ENCODE measurements around the gene ADCK2.
"Not testable (repeated sequence)": the region's sequence is repeated elsewhere in the genome, so short reads cannot be mapped to it uniquely, and the experiment has no call there.

Gene ADCK2

DNA sequence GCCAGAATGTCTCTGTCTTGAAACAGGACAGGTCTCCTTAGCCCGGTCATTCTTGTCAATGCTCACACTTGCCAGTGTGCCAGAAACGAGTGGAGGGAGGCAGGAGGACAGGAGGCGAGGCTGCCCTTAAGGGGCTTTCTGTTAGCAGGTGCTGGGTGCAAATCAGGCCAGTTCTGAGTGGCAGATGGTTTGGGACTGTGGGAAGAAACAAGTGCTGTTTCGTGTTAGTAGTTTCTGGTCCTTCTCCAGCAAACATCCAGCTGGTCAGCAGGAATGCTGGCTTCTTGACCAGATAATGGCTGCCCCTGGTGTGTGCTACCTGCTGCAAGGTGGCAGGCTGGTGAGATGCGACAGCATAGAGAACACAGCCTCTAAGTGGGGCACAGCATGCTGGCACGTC, 15.6 kb downstream of the ADCK2 start:
- Histone ChIP-seq H3K79me2 (ENCODE audit: insufficient read depth, low read length) (no peaks in the 10 kb centered on the region), H3K9ac (ENCODE audit: low read length) (no peak overlapping the region), H3K9me2 (replicated peaks; ENCODE audit: insufficient read depth, low read length) (no peaks in the 10 kb centered on the region), H3K9me3 (ENCODE audit: insufficient read depth, low read length) (no peaks in the 10 kb centered on the region), H3K4me3 (ENCODE audit: insufficient read depth, low read length, poor library complexity, severe bottlenecking) (no peak overlapping the region), H3F3A (ENCODE audit: insufficient read depth) (no peaks in the 10 kb centered on the region), H3K27ac (ENCODE audit: low read depth, low read length) (no peak overlapping the region), H2AFZ (ENCODE audit: low read depth, low read length, severe bottlenecking) (no peak overlapping the region), H3K36me3 (ENCODE audit: low read length) (no peaks in the 10 kb centered on the region; the same call in 1 of the 2 replicates), H4K20me1 (ENCODE audit: low read depth, low read length) (no peaks in the 10 kb centered on the region), H3K27me3 (ENCODE audit: low read length) (no peaks in the 10 kb centered on the region), H3K4me2 (ENCODE audit: low read depth, low read length, poor library complexity, severe bottlenecking) (no peak overlapping the region)
- TF ChIP-seq, protein P1, sequence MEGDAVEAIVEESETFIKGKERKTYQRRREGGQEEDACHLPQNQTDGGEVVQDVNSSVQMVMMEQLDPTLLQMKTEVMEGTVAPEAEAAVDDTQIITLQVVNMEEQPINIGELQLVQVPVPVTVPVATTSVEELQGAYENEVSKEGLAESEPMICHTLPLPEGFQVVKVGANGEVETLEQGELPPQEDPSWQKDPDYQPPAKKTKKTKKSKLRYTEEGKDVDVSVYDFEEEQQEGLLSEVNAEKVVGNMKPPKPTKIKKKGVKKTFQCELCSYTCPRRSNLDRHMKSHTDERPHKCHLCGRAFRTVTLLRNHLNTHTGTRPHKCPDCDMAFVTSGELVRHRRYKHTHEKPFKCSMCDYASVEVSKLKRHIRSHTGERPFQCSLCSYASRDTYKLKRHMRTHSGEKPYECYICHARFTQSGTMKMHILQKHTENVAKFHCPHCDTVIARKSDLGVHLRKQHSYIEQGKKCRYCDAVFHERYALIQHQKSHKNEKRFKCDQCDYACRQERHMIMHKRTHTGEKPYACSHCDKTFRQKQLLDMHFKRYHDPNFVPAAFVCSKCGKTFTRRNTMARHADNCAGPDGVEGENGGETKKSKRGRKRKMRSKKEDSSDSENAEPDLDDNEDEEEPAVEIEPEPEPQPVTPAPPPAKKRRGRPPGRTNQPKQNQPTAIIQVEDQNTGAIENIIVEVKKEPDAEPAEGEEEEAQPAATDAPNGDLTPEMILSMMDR (IDR thresholded peaks at IDR 0.05; ENCODE audit: insufficient read depth, low read length, poor library complexity, severe bottlenecking) = no peak
- TF ChIP-seq EZH2phosphoT487 (conservative IDR thresholded peaks at IDR 0.05; ENCODE audit: low read length) = no peak

DNA sequence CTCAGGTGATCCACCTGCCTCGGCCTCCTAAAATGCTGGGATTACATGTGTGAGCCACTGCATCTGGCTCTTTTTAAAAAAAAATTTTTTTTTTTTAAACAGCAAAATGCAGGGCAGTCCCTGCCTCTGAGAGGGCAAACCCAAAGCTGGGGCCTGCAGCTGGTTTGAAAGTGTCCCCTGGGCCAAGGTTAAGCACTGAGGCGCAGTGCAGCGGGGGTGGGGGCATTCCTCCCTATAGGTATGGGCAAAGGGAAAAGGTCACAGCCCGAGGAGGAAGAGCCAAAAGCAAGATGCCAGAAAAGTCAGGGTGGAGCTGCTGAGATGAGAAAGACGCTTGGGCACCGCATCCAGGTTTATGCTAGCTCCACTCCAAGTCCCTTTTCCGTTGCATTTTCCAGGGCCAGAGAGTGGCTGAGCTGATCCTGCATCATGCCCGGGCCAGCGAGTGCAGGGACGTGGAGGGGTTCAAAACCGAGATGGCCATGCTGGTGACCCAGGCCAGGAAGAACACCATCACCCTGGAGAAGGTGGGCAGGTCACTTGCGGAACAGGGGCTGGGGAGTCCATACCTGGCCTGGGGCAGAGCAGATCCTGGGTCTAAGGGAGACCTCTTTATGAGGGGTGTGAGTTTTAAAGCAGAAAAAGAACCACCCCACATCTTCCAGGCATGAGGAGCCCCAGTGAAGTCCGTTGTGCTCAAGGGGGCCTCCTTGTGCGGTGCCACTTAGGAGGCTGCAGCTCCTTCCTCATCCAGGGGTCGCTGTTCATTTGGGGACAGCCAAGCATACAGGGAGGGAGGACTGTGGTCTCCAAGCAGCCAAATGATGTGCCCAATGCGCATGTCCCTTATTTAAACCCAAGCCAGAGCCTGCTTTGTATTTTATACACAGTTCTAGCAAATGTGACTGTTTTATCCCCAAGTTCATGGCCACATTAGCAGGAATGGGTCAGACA, 16.7 kb downstream of the ADCK2 start:
- Histone ChIP-seq H3K79me2 (ENCODE audit: insufficient read depth, low read length) (no peaks in the 10 kb centered on the region), H3K4me3 (ENCODE audit: insufficient read depth, low read length, poor library complexity, severe bottlenecking) (no peak overlapping the region), H3K27me3 (ENCODE audit: low read length) (no peaks in the 10 kb centered on the region), H3K9me3 (ENCODE audit: insufficient read depth, low read length) (no peaks in the 10 kb centered on the region), H3K27ac (ENCODE audit: low read depth, low read length) (no peak overlapping the region), H2AFZ (ENCODE audit: low read depth, low read length, severe bottlenecking) (no peak overlapping the region), H4K20me1 (ENCODE audit: low read depth, low read length) (no peaks in the 10 kb centered on the region), H3F3A (ENCODE audit: insufficient read depth) (no peaks in the 10 kb centered on the region), H3K9me2 (replicated peaks; ENCODE audit: insufficient read depth, low read length) (no peaks in the 10 kb centered on the region), H3K36me3 (ENCODE audit: low read length) (no peaks in the 10 kb centered on the region; the same call in 1 of the 2 replicates), H3K9ac (ENCODE audit: low read length) (no peak overlapping the region), H3K4me2 (ENCODE audit: low read depth, low read length, poor library complexity, severe bottlenecking) (no peak overlapping the region)
- TF ChIP-seq, protein P1 (IDR thresholded peaks at IDR 0.05; ENCODE audit: insufficient read depth, low read length, poor library complexity, severe bottlenecking) = no peak
- TF ChIP-seq EZH2phosphoT487 (conservative IDR thresholded peaks at IDR 0.05; ENCODE audit: low read length) = no peak

DNA sequence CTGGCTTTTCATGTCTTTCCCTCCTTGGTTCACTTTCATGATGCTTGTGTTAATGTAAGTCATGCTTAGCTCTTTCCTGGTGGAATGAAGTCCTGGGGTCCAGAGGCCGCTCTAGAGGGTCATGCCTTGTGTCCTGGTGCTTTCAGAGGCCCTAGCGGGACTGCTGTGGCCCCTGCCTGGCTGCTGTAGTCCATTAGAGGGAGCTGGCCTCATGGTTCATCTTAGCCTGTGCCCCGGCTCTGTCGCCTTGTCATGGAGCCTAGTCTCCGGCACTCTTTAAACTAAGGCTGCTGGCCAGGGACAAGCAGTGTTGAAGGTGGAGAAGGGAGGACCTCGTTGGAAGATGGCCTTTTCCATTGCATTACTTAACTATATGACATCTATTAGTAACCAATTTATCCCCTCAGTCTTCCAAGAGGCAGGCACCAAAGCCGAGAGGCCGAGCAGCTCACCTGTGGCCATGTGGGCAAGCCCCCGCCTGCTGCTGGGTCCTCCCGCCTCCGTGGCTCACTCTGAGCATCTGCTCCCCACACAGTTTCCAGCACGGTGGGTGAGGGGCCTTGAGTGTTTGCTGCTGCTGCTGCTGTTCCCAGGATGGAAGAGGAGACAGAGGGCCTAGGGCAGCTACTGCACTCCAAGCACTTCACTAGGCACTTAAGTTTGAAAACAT, 18.8 kb downstream of the ADCK2 start:
- H3F3A ChIP-seq (ENCODE audit: insufficient read depth) = no peaks in the 10 kb centered on the region
- no peaks in the 10 kb centered on the region; the same call in 1 of the 2 replicates for H3K36me3 ChIP-seq (ENCODE audit: low read length)
- TF ChIP-seq, protein P1 (IDR thresholded peaks at IDR 0.05; ENCODE audit: insufficient read depth, low read length, poor library complexity, severe bottlenecking) = no peak
- no peak for TF ChIP-seq EZH2phosphoT487 (conservative IDR thresholded peaks at IDR 0.05; ENCODE audit: low read length)
- H3K4me2 ChIP-seq (ENCODE audit: low read depth, low read length, poor library complexity, severe bottlenecking) = no peak overlapping the region
- no peaks in the 10 kb centered on the region for H3K9me3 ChIP-seq (ENCODE audit: insufficient read depth, low read length)
- H3K27ac ChIP-seq (ENCODE audit: low read depth, low read length) = no peak overlapping the region
- H3K9ac ChIP-seq (ENCODE audit: low read length) = no peak overlapping the region
- no peaks in the 10 kb centered on the region for H4K20me1 ChIP-seq (ENCODE audit: low read depth, low read length)
- no peak overlapping the region for H2AFZ ChIP-seq (ENCODE audit: low read depth, low read length, severe bottlenecking)
- no peaks in the 10 kb centered on the region for H3K79me2 ChIP-seq (ENCODE audit: insufficient read depth, low read length)
- no peak overlapping the region for H3K4me3 ChIP-seq (ENCODE audit: insufficient read depth, low read length, poor library complexity, severe bottlenecking)
- no peaks in the 10 kb centered on the region for H3K27me3 ChIP-seq (ENCODE audit: low read length)
- no peaks in the 10 kb centered on the region for H3K9me2 ChIP-seq (replicated peaks; ENCODE audit: insufficient read depth, low read length)

DNA sequence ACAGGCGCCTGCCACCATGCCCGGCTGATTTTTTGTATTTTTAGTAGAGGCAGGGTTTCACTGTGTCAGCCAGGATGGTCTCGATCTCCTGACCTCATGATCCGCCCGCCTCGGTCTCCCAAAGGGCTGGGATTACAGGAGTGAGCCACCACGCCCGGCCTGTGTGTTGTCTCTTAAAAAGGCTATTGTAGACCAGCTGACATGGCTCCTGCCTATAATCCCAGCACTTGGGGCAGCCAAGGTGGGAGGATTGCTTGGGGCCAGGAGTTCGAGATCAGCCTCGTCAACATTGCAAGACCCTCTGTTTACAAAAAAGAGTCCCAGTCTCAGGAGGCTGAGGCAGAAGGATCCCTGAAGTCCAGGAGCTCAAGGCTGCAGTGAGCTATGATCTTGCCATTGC, 21.1 kb downstream of the ADCK2 start:
- H3K27me3 ChIP-seq (ENCODE audit: low read length); H3K9me3 ChIP-seq (ENCODE audit: insufficient read depth, low read length); H3K4me2 ChIP-seq (ENCODE audit: low read depth, low read length, poor library complexity, severe bottlenecking); H4K20me1 ChIP-seq (ENCODE audit: low read depth, low read length); H3F3A ChIP-seq (ENCODE audit: insufficient read depth); H3K27ac ChIP-seq (ENCODE audit: low read depth, low read length); H3K36me3 ChIP-seq (ENCODE audit: low read length); H3K9ac ChIP-seq (ENCODE audit: low read length); H2AFZ ChIP-seq (ENCODE audit: low read depth, low read length, severe bottlenecking); H3K4me3 ChIP-seq (ENCODE audit: insufficient read depth, low read length, poor library complexity, severe bottlenecking); H3K9me2 ChIP-seq (replicated peaks; ENCODE audit: insufficient read depth, low read length): not testable (repeated sequence)
- H3K79me2 ChIP-seq (ENCODE audit: insufficient read depth, low read length) = peaks cover 18% of the 10 kb centered on the region
